GM21390 (cell line): ENCODE measurements around the gene GNAZ.

Source experiments
- ATAC-seq: cut with Tn5 transposase; IDR thresholded peaks from one replicate; pipeline ENCODE4 v1.9.1; 2021; ENCODE audit not compliant: unreplicated experiment

Gene GNAZ

DNA sequence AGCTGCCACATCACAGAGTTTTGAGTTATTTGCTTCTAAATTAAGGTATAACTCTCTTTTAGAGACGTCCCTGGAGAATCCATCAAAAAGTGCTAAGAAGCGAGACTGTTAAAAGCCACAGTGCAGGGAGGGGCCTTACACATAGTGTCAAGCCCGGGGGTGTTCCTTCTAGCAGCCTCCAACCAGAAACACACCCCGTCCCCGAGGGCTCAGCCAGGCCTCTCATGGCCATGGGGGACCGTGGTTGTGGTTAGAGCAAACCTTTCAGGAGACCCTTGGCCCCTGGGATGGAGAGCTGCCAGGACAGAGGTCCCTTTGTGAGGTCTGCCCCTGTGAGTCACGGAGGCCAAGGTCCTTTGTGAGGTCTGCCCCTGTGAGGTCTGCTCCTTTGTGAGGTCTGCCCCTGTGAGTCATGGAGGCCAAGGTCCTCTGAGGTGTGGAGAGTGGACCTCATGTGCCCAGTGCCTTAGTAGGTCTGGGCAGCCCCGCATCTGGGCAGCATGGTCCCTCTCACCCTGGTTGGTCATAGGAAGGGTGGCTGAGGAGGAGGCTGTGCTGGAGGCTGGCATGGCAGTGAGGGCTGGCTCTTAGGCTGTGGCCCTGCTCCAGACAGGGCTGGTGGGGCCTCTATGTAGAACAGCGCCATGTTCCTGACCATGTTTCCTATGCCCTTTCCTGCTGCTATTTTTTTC is 5.4 kb downstream of the GNAZ start:
- ATAC-seq: no peak

DNA sequence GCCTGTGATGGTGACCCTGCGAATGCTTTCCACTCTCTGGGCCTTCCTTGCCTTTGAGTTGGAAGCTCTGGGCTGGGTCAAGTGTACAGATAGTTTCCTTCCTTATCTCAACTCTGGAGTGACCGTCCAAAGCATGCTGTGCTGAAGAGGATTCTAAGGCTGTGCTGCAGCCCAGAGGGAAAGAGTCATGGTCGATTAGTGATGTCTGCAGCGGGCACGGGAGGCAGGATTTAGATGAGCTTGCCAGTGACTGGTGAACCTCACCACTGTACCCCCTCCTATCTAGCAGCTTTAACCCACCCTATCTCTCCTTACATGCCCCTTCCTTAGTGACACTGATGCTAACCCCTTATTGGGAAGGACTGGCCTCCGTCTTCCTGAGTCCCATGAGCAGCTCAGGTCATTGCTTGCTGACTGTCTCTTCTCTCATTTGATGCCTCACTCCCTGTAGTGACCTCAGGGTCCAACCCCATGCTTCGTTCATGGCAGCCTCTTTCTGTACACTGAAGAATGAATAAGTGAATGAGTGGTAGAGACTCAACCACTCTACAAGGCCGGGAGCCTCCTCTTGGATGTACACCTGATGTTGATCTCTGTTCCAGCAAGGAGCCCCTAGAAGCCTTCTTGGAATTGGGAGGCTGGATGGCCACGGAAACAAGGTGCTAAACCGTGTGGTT is 6.7 kb downstream of the GNAZ start:
- ATAC-seq: no peak

DNA sequence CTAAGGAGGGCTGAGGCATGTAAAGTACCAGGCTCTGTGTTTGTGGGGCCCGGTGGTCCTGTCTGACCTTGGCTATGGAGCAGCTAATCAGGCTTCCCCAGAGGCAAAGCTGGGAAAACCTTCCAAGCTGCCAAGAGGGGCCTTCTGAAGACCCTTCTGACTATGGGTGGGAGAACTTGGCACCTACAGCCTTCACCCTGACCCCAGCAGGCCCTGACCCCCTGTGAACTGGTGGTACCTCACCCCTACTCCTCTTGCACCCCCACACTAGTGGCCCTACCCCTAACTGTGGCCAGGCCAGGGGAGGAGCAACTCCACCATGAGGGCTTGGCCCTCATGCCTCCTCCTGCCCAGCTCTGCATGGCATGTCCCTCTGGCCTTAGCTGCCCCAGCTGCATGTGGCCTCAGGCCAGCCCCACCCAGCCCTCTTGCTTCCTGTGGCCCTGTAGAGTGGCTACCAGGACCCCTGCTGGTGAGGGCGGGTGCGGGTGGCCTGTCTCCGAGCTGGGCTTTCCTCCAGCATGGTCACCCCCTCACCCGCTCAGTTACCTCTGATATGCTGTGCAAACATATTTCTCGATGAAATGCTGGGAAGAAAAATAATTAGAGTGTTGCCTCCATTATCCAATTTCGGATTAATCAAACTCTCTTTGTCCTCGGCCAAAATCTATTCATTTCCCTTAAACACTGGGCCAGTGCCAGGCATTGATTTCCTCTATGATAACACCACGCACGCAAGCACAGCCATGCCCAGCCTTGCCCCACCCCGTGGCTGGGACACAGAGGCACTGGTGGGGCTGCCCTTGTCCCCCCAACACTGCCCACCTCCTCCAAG is 7.5 kb downstream of the GNAZ start:
- no peak for ATAC-seq

DNA sequence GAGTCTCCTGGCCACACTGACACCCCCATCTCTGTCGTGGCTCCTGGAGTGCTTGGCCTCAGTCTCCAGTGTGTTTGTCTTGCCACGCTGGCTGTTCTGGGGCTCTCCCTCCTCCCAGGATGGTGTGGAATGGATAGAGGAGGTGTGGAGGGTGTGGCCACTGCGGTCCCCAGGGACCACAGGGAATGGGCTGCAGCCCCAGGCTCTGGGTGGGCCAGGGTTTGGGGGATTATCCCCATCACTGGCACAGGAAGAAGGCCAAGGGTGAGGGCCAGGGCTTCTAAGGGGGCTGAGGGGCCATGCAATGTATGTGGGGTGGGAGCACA is 8.1 kb downstream of the GNAZ start:
- no peak for ATAC-seq

DNA sequence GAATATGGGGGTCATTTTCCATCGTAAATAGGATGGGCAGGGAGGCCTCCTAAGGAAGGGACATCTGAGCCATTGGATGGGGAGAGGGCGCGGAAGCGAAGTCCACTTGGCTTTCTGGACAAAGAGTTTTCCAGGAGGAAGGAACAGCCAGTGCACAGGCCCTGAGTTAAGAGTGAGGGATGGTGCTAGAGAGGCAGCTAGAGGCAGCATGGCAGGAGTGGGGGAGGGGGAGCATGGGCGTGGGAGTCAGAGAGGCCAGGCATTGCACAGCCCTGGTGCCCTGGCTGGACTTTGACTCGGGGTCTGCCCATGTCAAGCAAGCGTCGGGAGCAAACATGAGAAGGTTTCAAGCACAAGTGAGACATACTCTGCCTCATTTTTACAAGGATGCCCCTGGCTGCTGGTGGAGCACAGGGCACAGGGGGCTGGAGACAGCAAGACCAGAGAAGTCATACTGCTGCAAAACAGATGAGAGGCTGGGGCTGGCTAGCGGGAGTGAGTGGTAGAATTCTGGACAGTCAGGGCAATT is 9.0 kb downstream of the GNAZ start:
- ATAC-seq: no peak

DNA sequence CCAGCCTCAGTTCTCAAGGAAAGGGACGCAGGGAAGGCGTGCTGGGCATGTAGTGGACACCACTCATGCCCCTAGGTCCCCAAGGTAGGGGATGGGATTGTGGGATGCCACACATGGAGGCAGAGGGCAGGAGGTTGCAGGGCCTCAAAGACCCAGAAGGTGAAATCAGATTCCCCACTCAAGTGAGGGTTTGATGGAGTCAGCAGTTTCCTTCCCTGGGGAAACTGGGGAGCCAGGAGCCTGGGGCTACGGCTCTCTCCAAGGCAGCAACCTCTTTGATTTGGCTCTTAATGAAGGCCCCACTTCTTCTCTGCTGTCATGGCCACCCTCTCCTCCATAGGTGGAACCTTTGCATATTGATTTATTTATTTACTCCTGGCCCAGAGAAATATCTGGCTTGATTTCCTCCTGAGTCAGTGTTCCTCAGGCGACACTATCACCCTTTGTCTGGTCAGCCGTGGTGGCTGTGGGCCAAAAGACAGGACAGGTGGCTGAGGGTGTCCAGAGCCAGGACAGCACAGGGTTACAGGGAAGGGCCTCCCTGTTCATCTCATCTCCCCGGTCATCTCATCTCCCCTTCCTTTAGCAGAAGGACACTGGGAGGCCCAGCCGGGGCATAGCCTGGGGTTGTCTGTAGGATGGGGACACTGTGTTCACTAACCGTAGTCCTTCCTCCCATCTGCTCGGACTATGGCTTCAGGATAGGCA is 9.6 kb downstream of the GNAZ start:
- no peak for ATAC-seq

DNA sequence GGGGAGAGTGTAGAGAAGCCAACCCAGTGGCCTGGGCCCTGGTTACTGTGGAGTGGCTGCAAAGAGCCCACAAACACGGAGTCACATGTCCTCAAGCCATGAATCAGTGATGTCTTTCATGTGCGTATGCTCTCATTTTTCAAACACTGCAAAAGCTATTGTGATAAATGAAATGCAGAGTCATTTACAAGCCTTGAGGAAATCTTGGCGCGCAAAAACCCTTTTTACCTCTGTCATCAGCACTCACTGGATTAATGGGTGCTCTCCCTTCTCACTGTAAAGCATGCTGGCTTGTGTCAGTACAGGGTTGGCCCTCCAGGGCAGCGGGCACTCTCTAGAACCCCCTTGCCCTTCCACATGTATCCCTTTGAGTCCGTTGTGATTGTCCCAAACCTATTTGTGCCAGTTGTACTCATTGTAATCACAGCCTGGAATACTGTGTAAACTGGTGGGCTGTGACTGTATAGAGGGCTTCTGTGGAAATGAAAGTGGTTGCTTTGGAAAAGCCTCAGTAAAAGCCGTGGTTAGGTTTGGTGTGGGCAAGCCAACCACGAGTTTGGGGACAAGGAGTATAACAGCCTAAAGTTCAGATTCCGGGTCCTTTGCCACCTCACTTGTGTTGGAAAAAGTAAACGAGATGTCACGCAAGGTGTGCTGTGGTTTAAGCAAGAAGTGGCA is 10.4 kb downstream of the GNAZ start:
- no peak for ATAC-seq

DNA sequence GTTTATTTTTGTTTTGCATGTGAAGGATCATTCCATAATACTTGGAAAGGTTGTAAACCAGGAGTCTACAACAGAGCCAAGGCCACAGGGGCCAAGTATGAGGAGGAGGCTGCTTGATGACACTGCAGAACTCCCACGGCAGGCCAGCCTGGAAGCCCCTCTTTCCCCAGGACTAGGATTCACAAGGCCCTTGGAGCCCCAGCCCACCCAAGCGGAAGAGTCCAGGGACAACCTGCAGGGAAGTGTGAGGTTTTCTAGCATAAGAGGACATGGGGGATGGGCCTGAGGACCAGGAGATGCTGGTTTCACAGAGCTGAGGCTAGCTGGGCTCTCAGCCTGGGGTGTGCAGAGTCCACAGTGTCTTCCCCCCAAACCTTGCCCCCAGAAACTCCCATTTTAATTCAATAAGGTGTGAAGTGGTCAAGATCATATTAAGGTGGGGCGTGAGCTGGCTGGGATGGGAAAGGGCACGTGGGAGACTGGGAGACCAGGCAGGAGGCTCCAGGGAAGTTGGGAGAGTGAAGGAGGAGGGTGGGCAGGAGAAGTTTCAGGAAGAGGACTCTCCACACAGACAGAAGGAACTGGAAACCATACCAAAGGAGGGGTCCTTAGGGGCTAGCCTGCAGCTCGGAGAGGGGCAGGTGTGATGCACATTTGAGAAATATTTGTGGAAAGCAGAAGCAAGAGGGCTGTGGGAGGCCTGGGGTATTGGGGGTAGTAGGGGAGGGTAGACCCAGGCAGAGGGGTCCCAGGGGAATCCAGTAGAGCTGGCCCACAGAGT is 12.4 kb downstream of the GNAZ start:
- no peak for ATAC-seq

DNA sequence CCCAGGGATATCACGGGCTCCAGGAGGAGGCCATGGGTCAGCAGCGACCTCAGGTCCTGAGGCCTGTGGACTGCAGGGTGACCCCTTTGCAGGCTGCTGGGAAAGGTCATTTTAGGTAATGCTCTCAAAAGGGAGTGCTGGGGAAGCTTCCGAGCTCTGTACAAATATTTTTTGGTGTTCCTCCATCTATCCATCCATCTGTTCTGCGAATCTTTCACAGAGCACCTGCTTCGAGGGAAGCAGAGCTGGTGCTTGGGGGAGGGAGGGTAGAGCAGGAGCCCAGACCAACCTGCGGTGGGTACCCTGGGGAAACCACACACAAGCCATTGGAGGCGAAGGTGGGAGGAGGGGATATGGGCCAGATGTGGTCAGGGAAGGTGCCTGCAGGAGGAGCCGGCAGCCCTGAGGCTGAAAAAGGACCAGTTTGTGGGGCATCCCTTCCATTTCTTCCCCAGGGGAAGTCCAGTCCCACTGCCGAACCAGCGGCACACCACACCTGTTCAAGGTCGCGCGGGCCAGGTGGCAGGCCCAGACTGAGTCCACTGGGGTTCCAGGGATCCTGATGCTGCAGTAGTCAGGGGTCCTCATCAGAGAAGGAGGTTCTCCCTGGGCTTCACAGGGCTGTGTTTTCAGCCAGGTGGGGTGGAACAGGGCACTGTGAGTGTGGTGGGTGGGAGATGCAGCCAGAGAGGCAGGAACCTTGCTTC is 13.1 kb downstream of the GNAZ start:
- ATAC-seq: no peak

DNA sequence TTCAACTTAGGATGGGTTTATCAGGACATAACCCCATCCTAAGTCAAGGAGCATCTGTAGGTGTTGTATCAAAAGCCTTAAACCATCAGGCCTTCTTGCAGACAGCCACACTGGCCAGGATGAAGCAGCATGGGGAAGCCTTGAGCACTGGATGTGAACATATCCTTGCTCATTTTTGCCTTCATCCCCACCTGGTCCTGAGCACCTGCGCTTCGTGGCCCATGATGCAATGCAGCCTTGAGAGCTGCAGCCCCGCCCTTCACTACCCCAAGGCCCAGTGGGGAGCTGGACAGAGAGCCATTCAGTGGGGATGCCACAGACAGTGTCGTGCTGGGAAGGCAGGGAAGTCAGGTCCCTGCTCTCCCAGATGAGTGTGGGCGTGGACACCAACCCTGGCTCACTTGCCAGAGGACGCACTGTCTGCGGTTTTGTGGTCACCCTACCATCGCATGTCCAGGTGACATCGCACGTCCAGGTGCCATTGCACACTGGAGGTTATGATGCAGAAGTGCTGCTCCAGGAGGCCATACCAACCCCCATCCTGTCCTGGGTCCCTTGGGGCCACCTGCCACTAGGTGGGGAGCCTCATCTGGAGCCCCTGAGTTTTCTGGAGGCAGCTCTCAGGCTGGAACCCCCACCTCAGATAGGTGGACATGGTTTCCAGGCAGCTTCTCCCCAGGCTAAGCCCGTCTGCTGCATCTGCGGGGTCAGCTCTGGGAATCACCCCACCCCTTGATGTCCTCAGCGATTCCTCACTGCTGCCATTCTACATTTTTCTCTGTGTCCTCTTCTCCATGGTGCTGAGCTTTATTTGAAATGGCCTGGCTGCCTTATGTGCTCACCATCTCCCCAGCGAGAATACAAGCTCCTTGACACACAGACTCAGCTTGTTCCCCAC is 14.4 kb downstream of the GNAZ start:
- ATAC-seq: no peak

DNA sequence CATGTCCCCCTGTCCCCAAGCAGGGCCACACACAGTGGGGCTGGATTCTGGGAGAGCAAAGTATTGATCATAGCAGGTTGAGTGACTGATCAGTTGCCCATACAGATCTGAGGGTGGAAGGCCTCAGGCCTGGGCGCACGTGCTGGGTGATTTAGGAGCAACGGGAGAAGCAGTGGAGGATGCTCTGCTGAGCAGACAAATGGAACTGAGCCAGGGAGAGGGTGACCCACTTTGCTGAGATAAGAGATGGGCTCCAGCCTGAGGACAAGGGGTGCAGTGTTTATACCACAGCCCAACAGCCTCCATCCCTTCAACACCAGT is 15.0 kb downstream of the GNAZ start:
- ATAC-seq: no peak

DNA sequence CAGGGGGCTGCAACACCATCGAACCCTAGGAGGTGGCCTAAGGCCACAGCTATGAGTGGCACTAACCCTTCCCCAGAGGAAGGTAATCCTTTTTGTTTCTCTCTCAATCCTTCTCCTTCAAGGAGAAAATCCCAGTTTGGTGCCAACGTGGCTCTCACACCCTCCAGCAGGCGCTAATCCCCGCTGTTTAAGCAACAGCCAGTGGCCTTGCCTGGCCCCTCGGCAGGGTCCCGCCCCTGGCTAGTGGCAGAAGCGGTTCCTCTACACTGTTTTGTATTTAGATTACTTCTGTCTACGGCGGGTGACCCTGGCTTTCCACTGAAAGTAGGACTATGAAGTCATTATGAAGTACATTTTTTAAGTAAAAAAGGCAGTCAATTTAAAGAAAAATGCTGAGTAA is 15.5 kb downstream of the GNAZ start:
- ATAC-seq: no peak

DNA sequence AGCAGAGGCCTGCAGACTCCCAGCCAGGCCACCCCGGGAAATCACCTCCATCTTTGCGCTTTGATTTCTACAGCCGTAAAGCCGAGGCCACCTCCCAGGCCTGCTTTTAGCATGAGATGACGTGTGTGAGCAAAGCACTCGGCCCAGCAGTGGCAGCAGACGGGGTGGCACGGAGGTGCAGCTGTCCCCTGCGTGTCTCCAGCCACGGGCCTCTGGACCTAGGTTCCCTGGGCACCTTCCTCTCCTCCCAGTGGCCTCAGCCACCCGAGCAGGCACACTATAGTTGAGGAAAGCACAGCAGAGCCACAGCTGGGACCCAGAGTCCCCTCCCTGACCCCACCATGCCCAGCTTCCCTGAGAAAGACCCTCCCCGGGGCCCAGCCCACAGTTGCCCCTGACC is 15.9 kb downstream of the GNAZ start:
- no peak for ATAC-seq

DNA sequence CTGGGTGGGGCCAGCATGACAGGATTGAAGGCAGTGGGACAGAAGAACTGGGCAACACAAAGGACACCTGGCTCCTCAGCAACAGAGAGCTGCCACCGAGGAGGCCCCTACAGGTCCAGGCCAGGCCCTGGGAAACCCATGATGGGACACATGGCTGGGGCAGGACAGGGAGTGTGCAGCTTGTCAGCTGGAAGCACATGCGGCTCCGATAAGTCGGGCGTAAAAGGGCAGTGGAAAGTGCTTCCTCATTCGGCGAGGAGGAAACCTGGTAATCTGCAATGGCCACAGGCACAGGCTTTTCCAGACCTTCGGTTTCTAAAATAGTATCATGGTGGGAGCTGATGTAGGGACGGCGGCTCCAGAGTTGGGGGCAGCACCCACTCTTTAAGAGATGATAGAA is 16.5 kb downstream of the GNAZ start:
- ATAC-seq: no peak

DNA sequence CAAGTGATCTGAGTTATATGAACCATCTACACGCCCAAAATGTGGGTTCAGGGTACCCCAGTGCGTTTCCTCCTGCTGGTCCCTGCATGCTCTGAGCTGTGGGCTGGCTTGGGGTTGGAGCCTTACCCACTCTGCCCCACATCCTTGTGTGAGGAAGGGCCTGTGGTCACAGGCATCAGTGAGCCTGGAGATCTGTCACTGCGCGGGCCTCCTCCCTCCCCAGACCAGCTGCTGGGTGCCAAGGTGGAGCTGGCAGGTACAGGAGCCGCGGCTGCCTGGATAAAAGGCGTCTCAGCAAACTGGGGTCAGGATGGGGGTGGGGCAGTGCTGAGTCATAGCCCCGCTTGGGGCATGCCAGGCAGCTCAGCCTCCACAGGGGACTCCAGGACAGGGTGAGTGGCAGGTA is 17.9 kb downstream of the GNAZ start:
- ATAC-seq: no peak

DNA sequence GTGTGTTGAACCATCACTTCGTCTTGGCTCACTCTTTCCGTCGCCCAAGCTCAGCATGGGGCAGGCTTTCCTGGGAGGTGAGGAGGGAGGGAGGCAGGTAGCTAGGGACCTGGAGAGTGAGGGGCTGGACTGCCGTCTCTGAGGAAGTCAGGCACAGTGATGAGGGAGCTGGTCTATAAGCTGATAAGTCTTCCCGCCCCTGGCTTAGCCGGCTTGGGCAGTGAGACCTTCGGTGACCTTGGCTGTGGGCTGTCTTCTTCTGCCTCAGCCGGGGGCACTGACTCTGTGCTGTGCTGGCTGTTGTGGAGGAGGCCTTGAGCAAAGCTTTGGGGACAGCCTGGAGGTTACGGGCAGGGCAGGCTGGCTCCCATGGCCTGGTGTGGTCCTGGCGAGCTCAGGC is 18.7 kb downstream of the GNAZ start:
- no peak for ATAC-seq

DNA sequence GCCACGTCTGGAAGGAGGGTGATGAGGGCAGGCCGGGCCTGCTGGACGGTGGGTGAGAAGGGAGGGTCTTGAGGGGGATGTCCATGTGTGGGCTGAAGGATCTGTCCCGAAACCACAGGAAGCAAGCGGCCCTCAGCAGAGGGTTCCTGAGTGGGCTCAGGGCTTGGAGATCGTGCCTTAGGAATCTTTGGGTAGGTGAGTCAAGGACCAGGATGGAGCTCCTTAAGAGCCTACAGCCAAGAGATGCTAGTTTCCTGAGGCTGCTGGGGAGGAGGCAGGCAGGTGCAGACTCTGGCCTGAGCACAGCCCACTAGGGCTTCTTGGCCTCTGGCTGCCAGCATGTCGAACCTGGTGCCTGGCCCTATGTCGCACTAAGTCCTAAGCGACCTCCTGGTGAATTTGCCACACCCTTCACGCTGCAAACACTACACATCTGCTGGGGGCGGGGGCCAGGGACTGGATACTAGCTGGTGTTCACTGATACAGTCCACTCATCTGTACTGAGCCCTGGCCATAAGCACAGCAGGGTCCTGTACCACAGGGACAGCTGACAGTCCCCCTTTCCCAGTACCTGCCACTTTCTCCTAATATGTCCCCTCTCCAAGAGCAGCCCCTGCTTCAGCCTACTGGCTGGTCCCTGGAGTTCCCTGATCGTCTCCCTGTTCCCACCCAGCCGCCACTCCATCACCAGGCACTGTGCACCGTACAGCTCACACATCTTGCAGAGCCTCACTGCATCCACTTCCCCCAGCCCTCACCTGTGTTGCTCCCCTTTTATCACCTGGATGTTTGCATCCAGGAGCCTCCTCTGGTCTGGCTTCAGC is 19.5 kb downstream of the GNAZ start:
- no peak for ATAC-seq

DNA sequence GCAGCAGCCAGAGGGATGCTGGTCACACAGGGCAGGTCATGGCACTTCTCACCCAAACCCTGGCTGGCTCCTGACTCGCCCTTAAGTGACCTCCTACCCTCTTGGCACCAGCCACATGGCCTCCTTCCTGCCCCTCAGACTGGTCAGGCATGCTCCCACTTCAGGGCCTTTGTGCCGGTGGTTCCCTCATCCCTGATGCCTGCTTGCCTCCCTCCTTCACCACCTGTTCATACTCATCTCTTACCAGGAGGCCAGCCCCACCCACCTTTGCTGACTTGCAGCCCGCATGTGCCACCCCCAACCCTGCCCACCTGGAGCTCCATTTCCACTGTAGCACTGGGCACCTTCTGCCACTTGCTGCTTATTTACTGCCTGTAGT is 20.1 kb downstream of the GNAZ start:
- no peak for ATAC-seq
